Measurements from ENCODE around the gene CRIM1. TPM values are rescaled to one million over a fixed set of nuclear protein-coding genes. Genes with fewer than 3 reads are reported as not detected.
A peak's percentile ranks its signal among the peaks of the same experiment; 100 is the strongest.

Gene CRIM1
- total RNA-seq, 4 donors from 2014 or later = 179 to 229 (median 188) TPM

DNA sequence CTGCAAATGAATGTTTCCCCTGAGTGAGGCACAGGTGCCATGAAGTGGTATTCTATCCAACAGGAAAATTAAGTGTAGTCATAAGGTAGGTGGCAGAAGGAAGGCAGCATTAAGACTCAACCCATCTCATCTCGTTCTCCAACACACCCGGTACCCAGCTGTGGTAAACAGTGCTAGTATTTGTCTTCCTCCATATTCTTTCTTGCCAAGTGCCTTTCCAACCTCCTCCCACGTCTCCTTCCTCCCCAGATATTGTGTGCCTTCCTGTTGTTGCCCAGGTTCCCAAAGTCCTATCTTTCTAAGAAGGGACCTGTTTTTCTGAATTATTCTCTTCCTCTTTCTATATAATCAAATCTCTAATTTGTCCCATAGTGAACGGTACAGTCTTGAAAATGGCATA, 83.5 kb downstream of the CRIM1 start:
- WGBS, 2 donors = 68 to 81% methylated on average over 4 of the region's 4 CpGs
- DNase-seq (ENCODE audit: low spot score in 2 of 2) = no peak
- Histone ChIP-seq H3K9me3 (no peaks in the 10 kb centered on the region), H3K4me1 (peaks cover 0 to 24% (median 0%) of the 10 kb centered on the region in 4 donors), H3K27ac (peak overlapping the region in 2 of 4 donors; percentile 47 to 50), H3K27me3 (no peaks in the 10 kb centered on the region), H3K36me3 (peaks cover 0 to 30% (median 0%) of the 10 kb centered on the region in 3 donors), H3K4me3 (no peak overlapping the region)
- TF ChIP-seq, protein P1, sequence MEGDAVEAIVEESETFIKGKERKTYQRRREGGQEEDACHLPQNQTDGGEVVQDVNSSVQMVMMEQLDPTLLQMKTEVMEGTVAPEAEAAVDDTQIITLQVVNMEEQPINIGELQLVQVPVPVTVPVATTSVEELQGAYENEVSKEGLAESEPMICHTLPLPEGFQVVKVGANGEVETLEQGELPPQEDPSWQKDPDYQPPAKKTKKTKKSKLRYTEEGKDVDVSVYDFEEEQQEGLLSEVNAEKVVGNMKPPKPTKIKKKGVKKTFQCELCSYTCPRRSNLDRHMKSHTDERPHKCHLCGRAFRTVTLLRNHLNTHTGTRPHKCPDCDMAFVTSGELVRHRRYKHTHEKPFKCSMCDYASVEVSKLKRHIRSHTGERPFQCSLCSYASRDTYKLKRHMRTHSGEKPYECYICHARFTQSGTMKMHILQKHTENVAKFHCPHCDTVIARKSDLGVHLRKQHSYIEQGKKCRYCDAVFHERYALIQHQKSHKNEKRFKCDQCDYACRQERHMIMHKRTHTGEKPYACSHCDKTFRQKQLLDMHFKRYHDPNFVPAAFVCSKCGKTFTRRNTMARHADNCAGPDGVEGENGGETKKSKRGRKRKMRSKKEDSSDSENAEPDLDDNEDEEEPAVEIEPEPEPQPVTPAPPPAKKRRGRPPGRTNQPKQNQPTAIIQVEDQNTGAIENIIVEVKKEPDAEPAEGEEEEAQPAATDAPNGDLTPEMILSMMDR (IDR thresholded peaks at IDR 0.05) = no peak
- TF ChIP-seq EP300 (IDR thresholded peaks at IDR 0.05) (no peak), POLR2A (IDR thresholded peaks at IDR 0.05) (no peak)

DNA sequence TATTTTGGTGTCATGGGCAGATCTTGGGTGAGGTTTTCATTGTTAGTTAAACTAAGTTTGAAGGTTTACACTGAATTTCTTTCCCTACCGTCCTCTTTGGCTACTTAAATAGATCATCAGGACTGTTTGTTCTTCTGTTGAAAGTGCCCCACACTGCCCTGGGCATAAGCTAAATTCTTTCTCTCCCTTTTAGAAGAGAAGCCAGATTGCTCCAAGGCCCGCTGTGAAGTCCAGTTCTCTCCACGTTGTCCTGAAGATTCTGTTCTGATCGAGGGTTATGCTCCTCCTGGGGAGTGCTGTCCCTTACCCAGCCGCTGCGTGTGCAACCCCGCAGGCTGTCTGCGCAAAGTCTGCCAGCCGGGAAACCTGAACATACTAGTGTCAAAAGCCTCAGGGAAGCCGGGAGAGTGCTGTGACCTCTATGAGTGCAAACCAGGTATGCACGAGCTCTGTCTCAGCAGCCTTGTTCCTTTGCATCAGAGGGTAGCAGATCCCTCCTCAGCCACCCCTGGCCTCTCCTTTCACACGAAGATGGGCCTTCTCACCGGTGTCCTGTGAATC, 85.6 kb downstream of the CRIM1 start:
- TF ChIP-seq POLR2A (IDR thresholded peaks at IDR 0.05) (no peak), EP300 (IDR thresholded peaks at IDR 0.05) (no peak)
- TF ChIP-seq, protein P1 (IDR thresholded peaks at IDR 0.05) = no peak
- 82 to 89% methylated on average over 13 of the region's 13 CpGs for WGBS, 2 donors
- Histone ChIP-seq H3K4me1 (peaks cover 0 to 15% (median 0%) of the 10 kb centered on the region in 4 donors), H3K27me3 (no peaks in the 10 kb centered on the region), H3K9me3 (no peaks in the 10 kb centered on the region), H3K4me3 (no peak overlapping the region), H3K27ac (peak overlapping the region in 1 of 4 donors; percentile 14), H3K36me3 (peaks cover 0 to 48% (median 0%) of the 10 kb centered on the region in 3 donors)
- DNase-seq (ENCODE audit: low spot score in 2 of 2) = no peak

DNA sequence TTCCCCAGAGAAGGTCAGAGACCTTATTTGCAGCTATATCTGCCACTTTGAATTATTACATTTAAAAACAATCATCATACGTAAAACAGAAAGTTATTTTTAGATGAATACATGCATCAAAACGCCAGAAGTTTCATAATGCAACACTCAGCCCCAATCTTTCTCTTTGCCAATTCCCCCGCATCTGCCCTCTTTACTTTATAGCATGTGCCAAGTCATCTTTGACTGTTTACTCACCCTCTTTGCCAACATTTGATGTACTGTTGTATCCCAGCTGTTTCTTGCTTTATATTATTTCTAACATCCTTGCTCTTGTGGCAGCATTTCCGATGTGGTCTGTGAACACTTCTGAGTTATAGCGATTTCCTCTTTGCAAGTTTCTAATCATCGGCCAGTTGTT, 86.2 kb downstream of the CRIM1 start:
- no peak for DNase-seq (ENCODE audit: low spot score in 2 of 2)
- no peak for TF ChIP-seq EP300 (IDR thresholded peaks at IDR 0.05)
- TF ChIP-seq, protein P1 (IDR thresholded peaks at IDR 0.05) = no peak
- TF ChIP-seq POLR2A (IDR thresholded peaks at IDR 0.05) = no peak
- Histone ChIP-seq H3K4me3 (no peak overlapping the region), H3K27ac (no peak overlapping the region), H3K36me3 (peaks cover 0 to 55% (median 0%) of the 10 kb centered on the region in 3 donors), H3K9me3 (no peaks in the 10 kb centered on the region), H3K4me1 (peaks cover 0 to 15% (median 0%) of the 10 kb centered on the region in 4 donors), H3K27me3 (no peaks in the 10 kb centered on the region)
- 30 to 33% methylated on average over 6 of the region's 6 CpGs for WGBS, 2 donors

DNA sequence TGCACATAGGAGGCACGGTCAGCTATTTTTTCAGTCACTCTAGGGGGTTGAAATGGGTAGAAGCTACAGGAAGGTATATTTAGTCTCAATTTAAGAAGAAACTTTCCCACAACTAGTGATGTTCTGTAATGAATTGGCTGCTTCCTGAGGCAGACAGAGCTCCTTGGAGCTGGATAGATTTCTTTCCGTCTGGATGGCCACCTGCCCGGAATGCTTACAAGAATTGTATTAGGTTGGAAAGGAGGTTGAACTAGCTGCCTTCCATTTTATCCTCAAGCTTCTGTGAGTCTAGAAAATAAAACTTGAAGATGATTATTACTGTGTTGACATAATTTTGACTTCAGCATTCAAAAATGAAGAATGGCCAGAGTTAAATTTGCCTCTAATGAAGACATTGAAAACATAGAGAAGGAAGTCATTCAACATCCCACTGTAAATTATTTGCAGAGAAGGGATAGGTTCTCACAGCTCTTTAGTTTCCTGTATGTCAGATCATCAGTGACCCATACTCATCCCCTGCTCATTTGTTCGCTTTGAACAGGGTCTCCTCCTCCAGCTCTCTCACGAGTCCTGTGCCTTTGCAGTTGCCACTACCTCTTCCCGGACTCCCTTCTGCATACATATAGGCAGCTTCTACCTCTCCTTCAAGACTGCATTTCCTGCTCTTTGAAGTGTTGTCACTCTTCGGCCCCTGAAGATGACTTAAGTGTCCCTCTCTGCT, 88.8 kb downstream of the CRIM1 start:
- WGBS, 2 donors = 86 to 87% methylated on average over 7 of the region's 7 CpGs
- Histone ChIP-seq H3K4me1 (peaks cover 0 to 7% (median 0%) of the 10 kb centered on the region in 4 donors), H3K36me3 (peaks cover 0 to 78% (median 0%) of the 10 kb centered on the region in 3 donors), H3K4me3 (no peak overlapping the region), H3K27ac (no peak overlapping the region), H3K27me3 (no peaks in the 10 kb centered on the region), H3K9me3 (no peaks in the 10 kb centered on the region)
- TF ChIP-seq EP300 (IDR thresholded peaks at IDR 0.05) (no peak), POLR2A (IDR thresholded peaks at IDR 0.05) (no peak)
- TF ChIP-seq, protein P1 (IDR thresholded peaks at IDR 0.05) = no peak
- no peak for DNase-seq (ENCODE audit: low spot score in 2 of 2)

DNA sequence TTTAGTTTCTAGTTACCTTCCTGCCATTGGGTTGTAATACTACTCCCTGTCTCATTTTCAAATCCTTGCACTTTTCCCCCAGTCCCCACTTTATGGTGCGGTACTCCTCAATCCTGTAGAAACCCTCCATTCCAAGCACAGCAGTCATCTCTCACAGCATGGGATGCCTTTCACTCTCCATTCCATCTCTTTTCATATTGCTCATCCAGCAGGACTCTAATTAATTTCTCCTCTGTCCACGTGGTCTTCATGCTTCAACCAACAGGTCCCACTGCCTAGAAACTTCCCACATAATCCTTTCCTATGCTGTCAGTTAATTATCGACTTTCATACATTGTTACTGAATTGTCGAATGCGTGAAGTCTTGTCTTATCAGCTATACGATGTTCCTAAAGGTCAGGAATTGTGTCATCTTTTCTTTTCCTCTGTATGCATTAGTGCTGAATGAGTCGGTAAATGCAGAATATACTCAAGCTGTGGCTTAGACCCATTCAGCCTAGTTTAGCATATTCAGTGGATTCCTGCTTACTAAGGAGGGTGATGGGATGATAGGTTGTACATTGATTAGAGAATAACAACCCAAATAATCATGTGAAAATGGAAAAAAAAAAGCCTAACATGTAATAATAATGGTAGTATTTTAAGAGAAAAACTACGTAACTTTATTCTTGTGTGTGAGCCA, 89.7 kb downstream of the CRIM1 start:
- peaks cover 0 to 15% (median 0%) of the 10 kb centered on the region in 4 donors for H3K4me1 ChIP-seq
- peaks cover 0 to 84% (median 0%) of the 10 kb centered on the region in 3 donors for H3K36me3 ChIP-seq
- TF ChIP-seq, protein P1 (IDR thresholded peaks at IDR 0.05) = no peak
- no peak for TF ChIP-seq POLR2A (IDR thresholded peaks at IDR 0.05)
- no peak for TF ChIP-seq EP300 (IDR thresholded peaks at IDR 0.05)
- WGBS, 2 donors = 91 to 92% methylated on average over 8 of the region's 8 CpGs
- H3K9me3 ChIP-seq = no peaks in the 10 kb centered on the region
- no peak for DNase-seq (ENCODE audit: low spot score in 2 of 2)
- H3K27ac ChIP-seq = no peak overlapping the region
- no peaks in the 10 kb centered on the region for H3K27me3 ChIP-seq
- no peak overlapping the region for H3K4me3 ChIP-seq

Data from tibial nerve (tissue), 4 donors.